Measurements from ENCODE around the gene L3MBTL4.
A peak's percentile ranks its signal among the peaks of the same experiment; 100 is the strongest.
"Not testable (repeated sequence)": the region's sequence is repeated elsewhere in the genome, so short reads cannot be mapped to it uniquely, and the experiment has no call there.

Gene L3MBTL4

DNA sequence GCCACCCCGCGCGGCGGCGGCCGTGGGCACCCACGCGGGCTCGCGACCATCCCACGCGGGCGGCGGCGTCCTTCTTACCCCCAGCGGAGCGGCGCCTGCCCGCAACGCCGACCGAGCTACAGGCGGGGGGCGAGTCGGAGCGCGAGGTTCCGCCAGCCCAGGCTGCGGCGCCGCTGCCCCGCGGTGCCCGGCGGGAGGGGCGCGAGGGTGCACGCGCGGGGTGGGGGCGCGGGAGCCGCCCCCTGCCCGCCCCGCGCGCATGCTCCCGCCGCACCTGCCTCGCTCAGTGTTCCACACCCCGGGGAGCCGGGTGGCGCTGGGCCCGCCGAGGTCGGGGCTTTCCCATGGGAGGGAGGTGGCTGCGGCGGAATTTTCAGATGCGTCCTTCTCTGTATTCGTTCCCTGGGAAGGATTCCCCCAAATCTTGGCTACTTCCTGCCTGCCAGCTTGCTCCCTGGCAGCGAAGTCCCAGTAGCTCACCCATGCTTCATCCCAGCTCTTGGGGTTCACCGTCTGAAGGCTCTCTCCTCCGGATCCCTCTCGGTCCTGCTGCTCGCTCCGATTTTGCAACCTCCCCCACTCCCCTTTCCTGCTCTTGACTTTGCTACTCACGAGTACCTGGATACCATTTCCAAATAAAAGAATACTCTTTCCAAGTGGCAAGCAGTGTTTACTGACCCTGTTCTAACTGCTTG, at the start of gene L3MBTL4:
Gene L3MBTL4, minus strand, starts transcription at position 189 of the 695 bp plus-strand sequence. CDS start 103,286 bp downstream, outside the sequence.
- DNase-seq (ENCODE audit: low read depth in 2 of 2) = no peak

DNA sequence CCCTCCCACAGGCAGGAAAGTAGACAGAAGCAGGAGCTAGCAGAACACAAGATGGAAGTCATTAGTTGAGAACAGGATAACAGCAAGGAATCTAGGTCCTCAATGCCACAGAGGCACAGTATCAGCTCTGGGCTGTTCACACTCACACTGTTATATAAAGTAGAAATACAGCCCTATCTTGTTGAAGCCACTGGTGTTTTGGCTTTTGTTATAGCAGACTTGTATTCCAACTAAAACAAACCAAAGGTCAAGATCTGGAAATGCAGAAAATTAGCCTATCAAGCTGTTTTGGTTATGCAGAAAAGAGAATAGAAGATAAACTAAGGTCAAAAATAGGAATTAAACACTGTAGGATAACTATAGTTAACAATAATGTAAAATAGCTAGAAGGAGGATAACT, 37.5 kb upstream of the L3MBTL4 start:
- no peak for DNase-seq (ENCODE audit: low read depth in 2 of 2)

DNA sequence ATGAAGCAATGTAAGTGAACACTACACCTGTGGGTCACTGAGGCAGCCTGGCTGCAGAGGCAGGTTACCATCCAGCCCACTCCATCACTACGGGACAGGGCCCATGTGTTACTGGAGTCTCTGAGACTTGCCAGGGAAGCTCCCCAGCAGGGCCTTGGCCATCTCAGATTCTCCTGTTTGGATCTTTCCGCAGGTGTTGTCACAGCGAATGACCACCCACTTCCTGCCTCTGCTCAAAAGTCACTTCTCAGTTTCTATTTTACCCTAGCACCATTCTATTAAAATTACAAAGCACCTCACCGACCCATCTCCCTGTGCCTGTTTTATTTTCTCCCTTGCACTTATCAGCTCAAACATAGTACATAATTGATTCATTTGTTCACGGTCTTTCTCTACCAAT, 34.5 kb upstream of the L3MBTL4 start:
- no peak for DNase-seq (ENCODE audit: low read depth in 2 of 2)

DNA sequence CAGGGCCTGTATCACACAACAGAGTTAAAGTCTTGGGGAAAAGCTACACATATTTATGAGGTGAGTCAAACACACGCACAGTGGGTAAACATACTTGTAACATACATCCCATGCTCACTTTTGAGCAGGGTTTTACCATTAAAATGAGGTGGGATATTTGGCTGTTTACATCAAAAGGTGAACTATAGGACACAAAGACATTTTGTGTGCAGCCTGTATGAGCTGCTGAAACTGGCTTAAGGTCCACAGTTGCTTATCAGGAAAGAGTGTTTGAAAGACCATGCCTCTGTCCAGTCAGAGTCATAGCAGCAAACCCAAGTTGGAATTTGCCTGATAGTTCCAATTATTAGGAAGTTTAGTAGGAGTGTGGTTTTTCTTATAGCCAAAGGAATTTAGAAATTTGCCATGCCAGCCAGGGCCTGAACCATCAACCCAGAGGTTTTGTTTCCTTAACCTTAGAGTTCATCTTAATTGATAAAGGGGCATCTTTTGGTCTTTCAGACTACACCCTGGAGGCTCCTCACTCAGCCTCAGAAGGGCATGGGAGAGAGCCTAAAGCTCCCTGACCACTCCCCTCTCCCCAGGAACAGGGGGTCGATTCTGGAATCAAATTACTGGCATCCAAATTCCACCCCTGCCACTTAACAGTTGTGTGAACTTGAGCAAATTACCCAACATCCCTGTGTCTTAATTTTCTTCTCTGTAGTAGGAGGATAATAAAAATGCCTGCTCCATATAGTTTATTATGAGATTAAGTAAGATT, 29.9 kb upstream of the L3MBTL4 start:
- no peak for DNase-seq (ENCODE audit: low read depth in 2 of 2)

DNA sequence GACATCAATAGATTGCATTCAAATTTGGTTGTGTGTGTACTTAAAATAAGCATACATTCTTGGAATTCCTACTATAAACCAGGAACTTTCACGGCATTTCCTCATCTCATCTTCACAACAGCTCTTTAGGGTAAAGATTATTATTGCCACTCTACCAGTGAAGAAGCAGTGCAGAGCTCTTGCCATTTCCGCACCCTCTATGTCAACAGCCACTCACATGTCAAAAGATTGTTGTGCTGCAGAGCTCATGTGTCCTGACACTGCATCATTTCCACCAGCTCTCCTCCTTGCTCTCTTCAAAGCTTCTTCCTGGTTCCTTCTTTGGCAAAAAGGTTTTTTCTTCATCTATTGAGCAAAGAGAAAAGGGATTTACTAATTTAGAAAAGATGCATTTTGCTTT, 26.5 kb upstream of the L3MBTL4 start:
- no peak for DNase-seq (ENCODE audit: low read depth in 2 of 2)

DNA sequence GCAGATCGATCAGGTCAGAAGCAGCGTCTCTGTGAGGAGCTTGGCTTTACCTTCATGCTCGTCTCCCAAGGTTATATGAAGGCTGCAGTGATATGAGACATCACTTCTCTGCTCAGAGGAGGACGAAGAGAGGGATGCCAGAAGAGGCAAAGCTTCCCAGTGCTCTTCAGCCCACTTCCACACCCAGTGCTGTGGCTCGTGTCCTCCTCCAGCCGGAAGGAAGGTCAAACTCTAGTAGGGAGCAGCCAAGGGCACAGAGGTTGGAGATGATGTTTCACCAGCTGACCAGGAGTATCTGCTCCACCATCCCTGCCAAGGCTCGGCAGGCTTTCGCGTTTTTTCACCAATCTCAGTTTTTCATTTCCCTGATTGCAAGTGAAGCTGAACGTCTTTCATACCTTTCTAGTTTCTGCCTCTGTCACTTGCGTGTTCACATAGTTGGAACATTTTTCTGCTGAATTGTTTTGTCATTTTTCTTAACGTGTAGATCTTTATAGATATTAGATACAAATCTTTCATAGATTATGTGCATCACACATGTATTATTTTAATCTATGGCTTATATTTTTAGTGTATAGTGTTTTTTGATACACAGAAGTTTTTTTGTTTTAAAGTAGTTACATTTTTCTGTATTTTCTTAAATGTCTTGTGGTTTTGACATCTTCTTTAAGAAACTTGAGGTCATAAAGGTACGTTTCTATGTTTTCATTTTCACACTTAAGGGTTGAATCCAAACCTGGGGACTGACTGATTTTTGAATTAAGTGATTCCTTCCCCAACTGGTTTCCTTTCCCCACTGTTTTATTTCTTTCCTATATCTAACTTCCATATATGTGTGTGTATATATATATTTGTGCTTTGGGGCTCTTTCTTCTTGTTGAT, 23.5 kb upstream of the L3MBTL4 start:
- DNase-seq (ENCODE audit: low read depth in 2 of 2) = no peak

DNA sequence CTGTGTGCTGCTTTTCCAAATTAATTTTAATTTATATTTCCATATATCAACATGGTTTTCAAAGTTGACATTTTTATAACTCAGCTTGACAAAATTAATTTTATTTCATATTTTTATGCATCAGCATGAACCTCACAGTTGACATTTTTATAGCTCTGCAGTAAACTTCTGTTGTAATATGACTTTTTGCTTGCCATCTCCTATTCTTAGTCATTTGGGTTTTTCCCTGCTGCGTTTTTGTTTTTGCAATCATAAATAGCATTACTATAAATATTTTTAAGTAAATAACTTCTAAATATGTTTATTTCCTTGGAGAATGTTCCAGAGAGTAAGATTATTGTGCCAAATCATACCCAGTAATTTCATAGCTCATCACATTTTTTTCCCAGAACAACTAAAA, 21.0 kb upstream of the L3MBTL4 start:
- no peak for DNase-seq (ENCODE audit: low read depth in 2 of 2)

- DNase-seq (ENCODE audit: low read depth in 2 of 2) = no peak
Observed at GRCh38 chr18:6434987-6435709, 20.4 kb upstream of the L3MBTL4 start.

- DNase-seq (ENCODE audit: low read depth in 2 of 2) = no peak
Observed at GRCh38 chr18:6434481-6434880, 19.8 kb upstream of the L3MBTL4 start.

- no peak for DNase-seq (ENCODE audit: low read depth in 2 of 2)
Observed at GRCh38 chr18:6431659-6432318, 17.1 kb upstream of the L3MBTL4 start.

- DNase-seq (ENCODE audit: low read depth in 2 of 2) = no peak
Observed at GRCh38 chr18:6428851-6429395, 14.2 kb upstream of the L3MBTL4 start.

GRCh38 chr18:6427286-6427685, 12.6 kb upstream of the L3MBTL4 start:
- DNase-seq (ENCODE audit: low read depth in 2 of 2) = no peak

DNA sequence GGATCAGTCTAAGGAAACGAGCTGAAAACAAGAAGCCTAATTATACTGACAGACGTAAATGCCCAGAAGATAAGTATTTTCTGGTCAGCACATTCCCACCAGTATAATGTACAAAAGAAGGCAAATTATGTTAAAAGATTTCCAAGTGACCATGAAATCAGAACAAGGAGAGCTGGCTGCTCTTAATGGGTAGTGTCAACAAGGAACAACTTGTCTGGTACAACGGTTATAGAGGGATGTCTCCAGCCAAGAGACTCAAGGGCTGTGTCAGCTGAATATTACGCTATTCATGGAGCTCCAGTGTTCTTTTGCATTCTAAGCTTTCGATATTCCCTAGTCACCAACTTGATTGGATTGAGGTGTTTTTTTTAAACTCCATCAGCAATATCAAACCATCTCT, 8.6 kb upstream of the L3MBTL4 start:
- no peak for DNase-seq (ENCODE audit: low read depth in 2 of 2)

GRCh38 chr18:6414118-6414722, 491 bp downstream of the L3MBTL4 start:
- DNase-seq (ENCODE audit: low read depth in 2 of 2) = peak in 1 of 2 donors; percentile 11

- DNase-seq (ENCODE audit: low read depth in 2 of 2) = no peak
Observed at GRCh38 chr18:6413579-6414117, 1.1 kb downstream of the L3MBTL4 start.

- DNase-seq (ENCODE audit: low read depth in 2 of 2) = no peak
Observed at GRCh38 chr18:6412933-6413472, 1.7 kb downstream of the L3MBTL4 start.

GRCh38 chr18:6411382-6411781, 3.3 kb downstream of the L3MBTL4 start:
- DNase-seq (ENCODE audit: low read depth in 2 of 2) = no peak

DNA sequence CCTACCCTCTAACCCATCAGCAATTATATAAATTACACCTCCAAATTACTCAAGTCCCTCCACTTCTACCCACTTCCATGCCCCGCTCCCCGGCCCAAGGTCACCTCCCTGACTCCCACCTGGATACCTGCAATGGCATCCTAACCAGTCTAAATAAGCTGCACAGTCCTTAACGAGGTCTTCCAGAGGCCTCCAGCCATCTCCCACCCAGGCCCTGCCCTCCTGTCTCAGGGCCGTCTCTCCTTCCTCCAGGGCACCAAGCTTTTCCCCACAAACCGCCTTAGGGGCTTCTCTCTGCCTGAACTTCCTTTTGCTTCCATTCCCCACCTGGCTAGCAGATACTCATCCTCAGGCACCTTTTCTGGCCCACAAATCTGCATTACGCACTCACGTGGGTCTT, 4.8 kb downstream of the L3MBTL4 start:
- no peak for DNase-seq (ENCODE audit: low read depth in 2 of 2)

GRCh38 chr18:6408543-6408942, 6.2 kb downstream of the L3MBTL4 start:
- DNase-seq (ENCODE audit: low read depth in 2 of 2) = not testable (repeated sequence)

All from activated CD4-positive, alpha-beta T cell treated with anti-CD3 and anti-CD28 coated beads for 24 hours (primary cell).